Measurements from ENCODE around the gene ODAD2. TPM values are rescaled to one million over a fixed set of nuclear protein-coding genes. Genes with fewer than 3 reads are reported as not detected.

ODAD2 gene
- polyA plus RNA-seq, 1 donor from 2014 or later: not detected

- Histone ChIP-seq H3K79me2 (replicated peaks; ENCODE audit: insufficient read depth, low read length) (no peaks in the 10 kb centered on the region), H3K27ac (ENCODE audit: low read length) (no peak overlapping the region), H3K4me2 (ENCODE audit: low read length) (no peak overlapping the region), H4K20me1 (ENCODE audit: insufficient read depth) (no peaks in the 10 kb centered on the region), H3K9me2 (ENCODE audit: insufficient read depth, low read length) (no peaks in the 10 kb centered on the region), H3F3A (ENCODE audit: insufficient read depth, low read length, poor library complexity, severe bottlenecking) (no peaks in the 10 kb centered on the region), H3K27me3 (ENCODE audit: insufficient read depth, low read depth, low read length) (no peaks in the 10 kb centered on the region), H3K9ac (ENCODE audit: low read length) (no peak overlapping the region), H3K9me3 (ENCODE audit: low read length) (no peaks in the 10 kb centered on the region), H2AFZ (ENCODE audit: low read depth, low read length) (no peak overlapping the region), H3K36me3 (ENCODE audit: insufficient read depth, low read length) (no peaks in the 10 kb centered on the region), H3K4me3 (ENCODE audit: low read length) (no peak overlapping the region)
- TF ChIP-seq RAD21 (conservative IDR thresholded peaks at IDR 0.05): no peak
- TF ChIP-seq POLR2AphosphoS5 (IDR thresholded peaks at IDR 0.05): no peak
- TF ChIP-seq MXI1 (conservative IDR thresholded peaks at IDR 0.05; ENCODE audit: poor library complexity, severe bottlenecking): no peak
- TF ChIP-seq REST (IDR thresholded peaks at IDR 0.05; ENCODE audit: borderline replicate concordance): no peak
- TF ChIP-seq SMC3 (conservative IDR thresholded peaks at IDR 0.05; ENCODE audit: poor library complexity): no peak
- TF ChIP-seq TAF1 (IDR thresholded peaks at IDR 0.05; ENCODE audit: low read depth): no peak
- TF ChIP-seq EP300 (conservative IDR thresholded peaks at IDR 0.05; ENCODE audit: poor library complexity, severe bottlenecking): no peak
- TF ChIP-seq EZH2 (IDR thresholded peaks at IDR 0.05; ENCODE audit: borderline replicate concordance, insufficient read depth, low read length, poor library complexity, severe bottlenecking): no peak
- TF ChIP-seq CTCF (IDR thresholded peaks at IDR 0.05; ENCODE audit: poor library complexity, severe bottlenecking): no peak
These were observed 183.0 kb downstream of the ODAD2 start for GRCh38 chr10:27815846-27816245.

GRCh38 chr10:27815261-27815660, 183.6 kb downstream of the ODAD2 start:
- no peaks in the 10 kb centered on the region for H4K20me1 ChIP-seq (ENCODE audit: insufficient read depth)
- no peak overlapping the region for H3K4me2 ChIP-seq (ENCODE audit: low read length)

GRCh38 chr10:27805180-27805579, 193.7 kb downstream of the ODAD2 start:
- H3K27ac ChIP-seq (ENCODE audit: low read length): no peak overlapping the region
- no peak overlapping the region for H2AFZ ChIP-seq (ENCODE audit: low read depth, low read length)
- no peaks in the 10 kb centered on the region for H3K36me3 ChIP-seq (ENCODE audit: insufficient read depth, low read length)
- H3K4me3 ChIP-seq (ENCODE audit: low read length): no peak overlapping the region
- no peaks in the 10 kb centered on the region for H3K9me2 ChIP-seq (ENCODE audit: insufficient read depth, low read length)
- H3K4me2 ChIP-seq (ENCODE audit: low read length): no peak overlapping the region
- no peak overlapping the region for H3K9ac ChIP-seq (ENCODE audit: low read length)
- H3K27me3 ChIP-seq (ENCODE audit: insufficient read depth, low read depth, low read length): no peaks in the 10 kb centered on the region
- no peaks in the 10 kb centered on the region for H4K20me1 ChIP-seq (ENCODE audit: insufficient read depth)
- H3K9me3 ChIP-seq (ENCODE audit: low read length): no peaks in the 10 kb centered on the region
- TF ChIP-seq CTCF (IDR thresholded peaks at IDR 0.05; ENCODE audit: poor library complexity, severe bottlenecking) (no peak), TAF1 (IDR thresholded peaks at IDR 0.05; ENCODE audit: low read depth) (no peak), RAD21 (conservative IDR thresholded peaks at IDR 0.05) (no peak), SMC3 (conservative IDR thresholded peaks at IDR 0.05; ENCODE audit: poor library complexity) (no peak), EP300 (conservative IDR thresholded peaks at IDR 0.05; ENCODE audit: poor library complexity, severe bottlenecking) (no peak), POLR2AphosphoS5 (IDR thresholded peaks at IDR 0.05) (no peak), REST (IDR thresholded peaks at IDR 0.05; ENCODE audit: borderline replicate concordance) (no peak)
- H3F3A ChIP-seq (ENCODE audit: insufficient read depth, low read length, poor library complexity, severe bottlenecking): no peaks in the 10 kb centered on the region
- no peaks in the 10 kb centered on the region for H3K79me2 ChIP-seq (replicated peaks; ENCODE audit: insufficient read depth, low read length)

More at GRCh38 chr10:27815261-27815660, 183.6 kb downstream of the ODAD2 start:
- H3F3A ChIP-seq (ENCODE audit: insufficient read depth, low read length, poor library complexity, severe bottlenecking): no peaks in the 10 kb centered on the region
- H3K36me3 ChIP-seq (ENCODE audit: insufficient read depth, low read length): no peaks in the 10 kb centered on the region
- no peak overlapping the region for H3K4me3 ChIP-seq (ENCODE audit: low read length)
- no peaks in the 10 kb centered on the region for H3K9me3 ChIP-seq (ENCODE audit: low read length)
- H3K27ac ChIP-seq (ENCODE audit: low read length): no peak overlapping the region
- no peak for TF ChIP-seq MXI1 (conservative IDR thresholded peaks at IDR 0.05; ENCODE audit: poor library complexity, severe bottlenecking)
- no peaks in the 10 kb centered on the region for H3K27me3 ChIP-seq (ENCODE audit: insufficient read depth, low read depth, low read length)
- H3K9ac ChIP-seq (ENCODE audit: low read length): no peak overlapping the region
- H3K79me2 ChIP-seq (replicated peaks; ENCODE audit: insufficient read depth, low read length): no peaks in the 10 kb centered on the region
- H3K9me2 ChIP-seq (ENCODE audit: insufficient read depth, low read length): no peaks in the 10 kb centered on the region
- H2AFZ ChIP-seq (ENCODE audit: low read depth, low read length): no peak overlapping the region
